Measurements from ENCODE around the gene ANP32B. TPM values are rescaled to one million over a fixed set of nuclear protein-coding genes. Genes with fewer than 3 reads are reported as not detected.

ANP32B gene
- total RNA-seq, 1 donor from 2014 or later: 153 TPM

GRCh38 chr9:98034593-98035546 lies 51.7 kb downstream of the ANP32B start:
- H3K27me3 Mint-ChIP-seq: peaks cover 14% of the 10 kb centered on the region
- TF ChIP-seq CTCF (IDR thresholded peaks at IDR 0.05; ENCODE audit: unreplicated experiment): peak; percentile 82
- H3K9me3 Mint-ChIP-seq (ENCODE audit: low read depth): no peaks in the 10 kb centered on the region
- H3K4me3 Mint-ChIP-seq (ENCODE audit: low read depth): no peak overlapping the region
- peak; percentile 72 for DNase-seq (ENCODE audit: low spot score, unreplicated experiment)
- H3K36me3 Mint-ChIP-seq (ENCODE audit: insufficient read depth): no peaks in the 10 kb centered on the region
- no peaks in the 10 kb centered on the region for H3K4me1 Mint-ChIP-seq (ENCODE audit: low read depth)
- no peak overlapping the region for H3K27ac Mint-ChIP-seq

GRCh38 chr9:98037357-98037756 lies 54.2 kb downstream of the ANP32B start:
- Mint-ChIP-seq H3K9me3 (ENCODE audit: low read depth) (no peaks in the 10 kb centered on the region), H3K27ac (no peak overlapping the region), H3K27me3 (peaks cover 19% of the 10 kb centered on the region), H3K4me3 (ENCODE audit: low read depth) (no peak overlapping the region), H3K4me1 (ENCODE audit: low read depth) (no peaks in the 10 kb centered on the region), H3K36me3 (ENCODE audit: insufficient read depth) (no peaks in the 10 kb centered on the region)
- no peak for DNase-seq (ENCODE audit: low spot score, unreplicated experiment)
- TF ChIP-seq CTCF (IDR thresholded peaks at IDR 0.05; ENCODE audit: unreplicated experiment): no peak

GRCh38 chr9:98038958-98039357 lies 55.8 kb downstream of the ANP32B start:
- DNase-seq (ENCODE audit: low spot score, unreplicated experiment): no peak
- Mint-ChIP-seq H3K27ac (no peak overlapping the region), H3K4me3 (ENCODE audit: low read depth) (no peak overlapping the region), H3K36me3 (ENCODE audit: insufficient read depth) (no peaks in the 10 kb centered on the region), H3K4me1 (ENCODE audit: low read depth) (no peaks in the 10 kb centered on the region), H3K9me3 (ENCODE audit: low read depth) (no peaks in the 10 kb centered on the region), H3K27me3 (peaks cover 18% of the 10 kb centered on the region)
- TF ChIP-seq CTCF (IDR thresholded peaks at IDR 0.05; ENCODE audit: unreplicated experiment): no peak

GRCh38 chr9:98039607-98040017 lies 56.5 kb downstream of the ANP32B start:
- Mint-ChIP-seq H3K27me3 (peaks cover 13% of the 10 kb centered on the region), H3K4me3 (ENCODE audit: low read depth) (no peak overlapping the region), H3K9me3 (ENCODE audit: low read depth) (no peaks in the 10 kb centered on the region), H3K36me3 (ENCODE audit: insufficient read depth) (no peaks in the 10 kb centered on the region), H3K4me1 (ENCODE audit: low read depth) (no peaks in the 10 kb centered on the region), H3K27ac (no peak overlapping the region)
- no peak for DNase-seq (ENCODE audit: low spot score, unreplicated experiment)
- TF ChIP-seq CTCF (IDR thresholded peaks at IDR 0.05; ENCODE audit: unreplicated experiment): no peak

- Mint-ChIP-seq H3K4me3 (ENCODE audit: low read depth) (no peak overlapping the region), H3K36me3 (ENCODE audit: insufficient read depth) (no peaks in the 10 kb centered on the region), H3K4me1 (ENCODE audit: low read depth) (no peaks in the 10 kb centered on the region), H3K9me3 (ENCODE audit: low read depth) (no peaks in the 10 kb centered on the region), H3K27me3 (peaks cover 8% of the 10 kb centered on the region), H3K27ac (no peak overlapping the region)
- no peak for DNase-seq (ENCODE audit: low spot score, unreplicated experiment)
- no peak for TF ChIP-seq CTCF (IDR thresholded peaks at IDR 0.05; ENCODE audit: unreplicated experiment)
Measured at GRCh38 chr9:98040212-98040611, 57.1 kb downstream of the ANP32B start.

Data from progenitor cell of endocrine pancreas (in vitro differentiated cells).